ENCODE measurements around the gene BCAS3. TPM values are rescaled to one million over a fixed set of nuclear protein-coding genes. Genes with fewer than 3 reads are reported as not detected.

The BCAS3 gene
- polyA plus RNA-seq, 1 donor from 2014 or later: 21.6 TPM

GRCh38 chr17:61134551-61135235, 457.0 kb downstream of the BCAS3 start:
- Histone ChIP-seq H3K4me3 (ENCODE audit: low read length) (no peak overlapping the region), H3K27ac (ENCODE audit: low read length) (no peak overlapping the region), H3K79me2 (replicated peaks; ENCODE audit: insufficient read depth, low read length) (no peaks in the 10 kb centered on the region), H3K9ac (ENCODE audit: low read length) (no peak overlapping the region), H3K4me2 (ENCODE audit: low read length) (no peak overlapping the region), H3K9me2 (ENCODE audit: insufficient read depth, low read length) (no peaks in the 10 kb centered on the region), H2AFZ (ENCODE audit: low read depth, low read length) (no peak overlapping the region), H3K9me3 (ENCODE audit: low read length) (no peaks in the 10 kb centered on the region), H3K36me3 (ENCODE audit: insufficient read depth, low read length) (no peaks in the 10 kb centered on the region), H3F3A (ENCODE audit: insufficient read depth, low read length, poor library complexity, severe bottlenecking) (no peaks in the 10 kb centered on the region), H4K20me1 (ENCODE audit: insufficient read depth) (no peaks in the 10 kb centered on the region), H3K27me3 (ENCODE audit: insufficient read depth, low read depth, low read length) (no peaks in the 10 kb centered on the region)
- TF ChIP-seq RAD21 (conservative IDR thresholded peaks at IDR 0.05) (no peak), TAF1 (IDR thresholded peaks at IDR 0.05; ENCODE audit: low read depth) (no peak), POLR2AphosphoS5 (IDR thresholded peaks at IDR 0.05) (no peak)

- Histone ChIP-seq H3K9ac (ENCODE audit: low read length) (no peak overlapping the region), H3K79me2 (replicated peaks; ENCODE audit: insufficient read depth, low read length) (no peaks in the 10 kb centered on the region), H3K4me2 (ENCODE audit: low read length) (no peak overlapping the region), H4K20me1 (ENCODE audit: insufficient read depth) (no peaks in the 10 kb centered on the region), H3F3A (ENCODE audit: insufficient read depth, low read length, poor library complexity, severe bottlenecking) (no peaks in the 10 kb centered on the region), H3K4me3 (ENCODE audit: low read length) (no peak overlapping the region), H2AFZ (ENCODE audit: low read depth, low read length) (no peak overlapping the region), H3K9me2 (ENCODE audit: insufficient read depth, low read length) (no peaks in the 10 kb centered on the region), H3K27ac (ENCODE audit: low read length) (no peak overlapping the region), H3K9me3 (ENCODE audit: low read length) (no peaks in the 10 kb centered on the region), H3K27me3 (ENCODE audit: insufficient read depth, low read depth, low read length) (no peaks in the 10 kb centered on the region), H3K36me3 (ENCODE audit: insufficient read depth, low read length) (no peaks in the 10 kb centered on the region)
- TF ChIP-seq REST (IDR thresholded peaks at IDR 0.05; ENCODE audit: borderline replicate concordance): no peak
- TF ChIP-seq POLR2AphosphoS5 (IDR thresholded peaks at IDR 0.05): no peak
- no peak for TF ChIP-seq TAF1 (IDR thresholded peaks at IDR 0.05; ENCODE audit: low read depth)
- TF ChIP-seq RAD21 (conservative IDR thresholded peaks at IDR 0.05): no peak
- TF ChIP-seq SMC3 (conservative IDR thresholded peaks at IDR 0.05; ENCODE audit: poor library complexity): no peak
- TF ChIP-seq EZH2 (IDR thresholded peaks at IDR 0.05; ENCODE audit: borderline replicate concordance, insufficient read depth, low read length, poor library complexity, severe bottlenecking): no peak
- TF ChIP-seq MXI1 (conservative IDR thresholded peaks at IDR 0.05; ENCODE audit: poor library complexity, severe bottlenecking): no peak
- TF ChIP-seq EP300 (conservative IDR thresholded peaks at IDR 0.05; ENCODE audit: poor library complexity, severe bottlenecking): no peak
- no peak for TF ChIP-seq CTCF (IDR thresholded peaks at IDR 0.05; ENCODE audit: poor library complexity, severe bottlenecking)
Measured at GRCh38 chr17:61135782-61136181, 458.1 kb downstream of the BCAS3 start.
